ENCODE measurements around the gene ULK4. TPM values are rescaled to one million over a fixed set of nuclear protein-coding genes. Genes with fewer than 3 reads are reported as not detected.
"Not testable (repeated sequence)": the region's sequence is repeated elsewhere in the genome, so short reads cannot be mapped to it uniquely, and the experiment has no call there.

The ULK4 gene
- polyA plus RNA-seq, 12 donors: 1.2 to 2.7 (median 2.0) TPM; not detected in 2

DNA sequence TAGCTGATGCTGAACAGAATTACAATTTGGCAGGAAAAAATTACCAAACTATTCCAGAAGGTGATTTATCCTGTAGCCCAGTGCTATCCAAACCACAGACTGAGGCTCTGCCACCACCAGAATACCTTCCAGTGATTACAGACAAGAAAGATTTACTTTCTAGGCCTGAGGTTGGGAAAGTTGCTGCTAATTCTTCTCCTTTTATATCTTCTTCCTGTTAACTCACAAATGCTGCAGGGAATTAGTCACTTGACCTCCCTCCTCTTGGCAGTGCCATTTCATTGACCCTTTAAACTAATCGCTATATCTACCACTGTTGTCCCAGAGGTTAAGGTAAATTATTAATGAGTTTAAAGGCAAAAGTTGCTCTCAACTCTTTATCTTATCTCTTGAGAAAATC is 644.2 kb downstream of the ULK4 start:
- no peak for DNase-seq

GRCh38 chr3:41317298-41317697 is 644.6 kb downstream of the ULK4 start:
- DNase-seq: no peak

GRCh38 chr3:41315126-41315525 is 646.8 kb downstream of the ULK4 start:
- DNase-seq: no peak

DNA sequence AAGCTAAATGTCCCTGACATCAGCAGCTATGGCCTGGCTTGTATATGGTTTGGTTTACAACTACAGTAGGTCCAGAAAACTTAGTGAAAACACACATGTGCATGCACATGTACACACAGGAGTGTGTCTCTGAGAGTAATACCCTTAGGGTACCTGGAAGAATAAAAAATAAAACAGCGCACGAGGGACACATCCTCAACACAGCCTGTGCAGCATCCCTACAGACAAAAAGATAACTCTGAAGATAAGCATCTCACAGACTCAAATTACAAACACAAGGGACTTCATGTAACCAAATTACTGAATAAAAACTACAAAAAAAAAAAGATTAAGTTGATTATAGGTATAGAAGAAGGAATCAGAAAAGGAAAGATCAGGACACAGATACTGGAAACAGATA is 653.8 kb downstream of the ULK4 start:
- DNase-seq: no peak

DNA sequence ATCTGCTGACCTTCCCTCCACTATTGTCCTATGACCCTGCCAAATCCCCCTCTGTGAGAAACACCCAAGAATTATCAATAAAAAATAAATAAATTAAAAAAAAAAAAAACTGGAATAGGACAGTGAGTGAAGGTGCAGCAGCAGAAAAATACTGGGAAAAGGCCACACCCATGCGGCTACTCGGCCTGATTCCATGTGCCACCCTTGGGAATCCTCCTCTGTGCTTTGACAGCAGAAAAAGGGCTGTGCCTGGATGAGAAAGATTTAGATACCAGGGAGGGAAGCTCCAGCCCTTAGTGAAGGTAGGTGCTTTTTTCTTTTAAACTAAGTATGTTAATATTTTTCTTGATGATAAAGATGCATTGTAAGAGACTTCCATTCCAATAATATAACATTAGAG is 654.8 kb downstream of the ULK4 start:
- DNase-seq: no peak

DNA sequence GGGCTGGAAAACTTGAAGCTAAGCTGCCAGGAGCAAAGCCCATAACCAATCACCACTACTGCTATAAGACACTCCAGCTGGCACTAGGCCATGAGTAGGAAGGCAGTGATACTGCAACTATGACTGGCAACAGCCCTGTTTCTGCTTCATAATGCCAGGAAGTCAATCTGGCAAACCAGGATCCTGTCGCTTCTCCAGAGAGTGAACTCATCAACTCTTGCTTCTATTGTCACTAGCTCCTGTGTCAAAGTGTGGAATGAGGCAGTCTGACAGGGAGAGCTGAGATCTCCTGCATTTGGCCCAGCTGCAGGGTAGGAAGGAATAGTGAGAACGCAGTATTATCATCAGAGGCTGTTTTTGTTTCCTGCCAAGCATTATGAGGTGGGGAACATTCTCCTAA is 657.3 kb downstream of the ULK4 start:
- peak; percentile 15 for DNase-seq

- DNase-seq: no peak
These were observed 659.6 kb downstream of the ULK4 start for GRCh38 chr3:41302295-41302694.

DNA sequence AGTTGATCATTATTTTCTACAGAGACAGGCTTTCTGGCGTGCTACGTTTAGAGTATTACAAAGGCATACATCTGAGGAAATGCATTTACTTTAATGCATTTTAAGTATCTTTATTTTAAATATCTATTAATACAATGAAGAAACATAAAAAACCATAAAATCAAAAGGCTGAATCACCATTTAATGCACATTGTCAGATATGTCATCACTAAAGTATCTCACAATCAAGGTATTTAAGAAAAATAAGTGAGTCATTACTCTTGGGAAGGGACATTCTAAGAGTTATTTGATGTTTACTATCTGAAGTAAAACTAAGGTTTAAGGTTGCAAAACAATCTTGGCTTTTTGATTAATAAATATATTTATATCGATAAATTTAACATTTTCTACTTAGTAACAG is 660.4 kb downstream of the ULK4 start:
- no peak for DNase-seq

GRCh38 chr3:41299036-41299435 is 662.9 kb downstream of the ULK4 start:
- no peak for DNase-seq

GRCh38 chr3:41297750-41298149 is 664.2 kb downstream of the ULK4 start:
- DNase-seq: no peak

GRCh38 chr3:41296556-41296955 is 665.3 kb downstream of the ULK4 start:
- DNase-seq: no peak

- no peak for DNase-seq
These were observed 666.2 kb downstream of the ULK4 start for GRCh38 chr3:41295740-41296139.

DNA sequence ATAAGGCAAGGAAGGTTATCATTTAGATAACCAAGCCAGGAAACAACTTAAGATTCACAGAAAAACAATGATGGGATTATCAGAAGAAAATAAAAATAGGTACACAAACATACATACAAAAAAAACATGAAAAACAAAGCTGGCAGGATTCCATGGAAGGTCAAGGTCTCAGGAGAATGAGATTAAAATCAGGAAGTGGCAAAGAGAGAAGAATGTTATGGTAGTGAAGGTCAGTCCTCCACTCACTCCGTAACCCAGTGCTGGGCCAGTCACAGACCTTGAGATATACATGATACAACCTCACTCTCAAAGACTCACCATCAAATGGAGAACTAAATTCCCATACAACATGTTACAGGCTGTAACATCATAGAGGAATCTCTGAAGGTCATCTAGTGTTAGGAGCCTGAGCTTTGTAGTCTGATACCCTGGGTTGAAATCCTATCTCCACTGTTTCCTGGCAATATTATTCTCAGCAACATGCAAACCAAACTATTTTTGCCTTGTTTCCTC is 668.7 kb downstream of the ULK4 start:
- DNase-seq: no peak

- no peak for DNase-seq
These were observed 671.2 kb downstream of the ULK4 start for GRCh38 chr3:41290736-41291135.

DNA sequence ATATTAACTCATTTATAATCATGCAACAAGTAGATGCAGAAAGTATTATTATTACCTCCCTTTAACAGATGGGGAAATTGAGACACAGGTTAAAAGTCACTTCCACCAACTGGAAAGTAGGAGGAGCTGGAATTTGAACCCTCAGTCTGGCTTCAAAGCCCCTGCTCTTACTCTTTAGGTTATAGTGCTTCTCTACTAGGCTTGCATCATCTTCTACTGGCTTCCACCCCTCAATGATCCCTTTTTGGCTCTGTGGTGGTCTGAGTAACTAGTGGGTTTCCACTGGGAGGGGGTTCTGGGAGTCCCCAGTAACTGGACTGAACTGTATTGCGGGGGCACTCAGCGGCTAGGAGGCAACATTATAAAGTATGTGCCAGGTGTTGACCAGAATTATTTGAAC is 671.6 kb downstream of the ULK4 start:
- no peak for DNase-seq

- DNase-seq: no peak
These were observed 673.1 kb downstream of the ULK4 start for GRCh38 chr3:41288785-41289184.

- no peak for DNase-seq
These were observed 675.6 kb downstream of the ULK4 start for GRCh38 chr3:41286305-41286704.

DNA sequence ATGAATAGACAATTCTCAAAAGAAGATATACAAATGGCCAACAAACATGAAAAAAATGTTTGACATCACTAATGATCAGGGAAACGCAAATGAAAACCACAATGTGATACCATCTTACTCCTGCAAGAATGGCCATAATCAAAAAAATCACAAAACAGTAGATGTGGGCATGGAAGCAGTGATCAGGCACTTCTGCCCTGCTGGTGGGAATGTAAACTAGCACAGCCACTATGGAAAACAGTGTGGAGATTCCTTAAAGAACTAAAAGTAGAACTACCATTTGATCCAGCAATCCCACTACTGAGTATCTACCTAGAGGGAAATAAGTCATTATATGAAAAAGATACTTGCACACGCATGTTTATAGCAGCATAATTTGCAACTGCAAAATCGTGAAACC is 677.0 kb downstream of the ULK4 start:
- not testable (repeated sequence) for DNase-seq

DNA sequence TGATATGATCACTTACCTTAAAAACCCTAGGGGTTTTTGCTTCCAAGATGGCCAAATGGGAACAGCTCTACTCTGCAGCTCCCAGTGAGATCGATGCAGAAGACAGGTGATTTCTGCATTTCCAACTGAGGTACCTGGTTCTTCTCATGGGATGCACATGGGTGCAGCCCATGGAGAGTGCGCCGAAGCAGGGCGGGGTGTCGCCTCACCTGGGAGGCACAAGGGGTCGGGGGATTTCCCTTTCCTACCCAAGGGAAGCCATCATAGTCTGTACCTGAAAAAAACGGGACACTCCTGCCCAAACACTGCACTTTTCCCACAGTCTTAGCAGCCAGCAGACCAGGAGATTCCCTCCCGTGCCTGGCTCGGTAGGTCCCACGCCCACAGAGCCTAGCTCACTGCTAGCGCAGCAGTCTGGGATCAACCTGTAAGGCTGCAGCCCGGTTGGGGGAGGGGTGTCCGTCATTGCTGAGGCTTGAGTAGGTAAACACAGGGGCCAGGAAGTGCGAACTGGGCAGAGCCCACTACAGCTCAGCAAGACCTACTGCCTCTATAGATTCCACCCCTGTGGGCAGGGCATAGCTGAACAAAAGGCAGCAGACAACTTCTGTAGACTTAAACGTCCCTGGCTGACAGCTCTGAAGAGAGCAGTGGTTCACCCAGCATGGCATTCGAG is 684.0 kb downstream of the ULK4 start:
- DNase-seq: no peak

DNA sequence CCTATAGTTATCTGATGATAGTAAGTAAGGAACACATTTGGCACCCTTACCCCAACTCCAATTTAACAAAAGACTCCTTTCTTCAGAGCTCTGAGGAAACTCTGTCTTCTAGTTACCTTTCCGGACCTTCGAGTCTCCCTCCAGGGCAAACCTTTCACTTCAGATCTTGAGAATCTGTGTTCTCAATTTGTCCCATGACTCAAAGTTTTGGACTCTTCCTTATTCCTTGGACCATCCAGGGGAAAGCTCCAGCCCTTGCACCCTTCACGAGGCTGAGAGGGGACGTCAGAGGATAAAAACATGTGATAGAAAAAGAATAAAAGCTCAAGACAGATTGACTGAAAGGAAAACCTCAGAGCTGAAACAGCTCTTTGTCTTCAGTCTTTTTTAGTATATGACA is 685.7 kb downstream of the ULK4 start:
- DNase-seq: no peak

DNA sequence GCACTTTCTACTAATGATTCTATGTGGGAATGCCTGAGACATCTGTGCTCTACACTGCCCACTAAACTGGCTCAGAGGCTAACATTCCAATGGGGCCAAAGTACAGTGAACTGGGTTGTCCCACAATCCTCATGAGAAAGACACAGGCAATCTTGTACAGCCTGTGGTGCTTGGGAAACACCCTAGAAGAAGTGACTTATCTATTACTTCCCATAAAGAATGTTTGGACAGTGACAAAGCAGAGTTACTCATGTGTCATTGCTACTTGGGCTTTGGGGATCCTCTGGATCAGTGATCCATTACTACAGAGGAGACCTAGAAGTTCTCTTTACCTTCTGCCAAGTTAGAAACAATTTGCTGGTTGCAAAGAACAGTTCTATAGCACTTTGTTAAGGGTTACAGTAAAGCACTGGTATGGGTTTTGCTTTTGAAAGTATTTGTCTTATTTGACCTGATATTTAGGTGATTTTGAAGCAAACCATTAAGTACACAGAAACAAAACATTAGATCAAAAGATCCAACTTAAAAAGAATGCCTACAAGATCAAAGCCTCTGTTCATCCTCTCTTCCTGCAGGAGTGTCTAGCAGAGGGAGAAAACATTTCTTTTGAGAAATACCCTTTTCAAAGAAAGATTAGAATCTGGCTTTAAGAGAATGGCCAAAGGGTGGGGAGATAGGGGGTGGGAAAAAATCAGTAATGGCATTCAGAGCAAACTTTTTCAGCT is 686.8 kb downstream of the ULK4 start:
- no peak for DNase-seq

GRCh38 chr3:41272667-41273066 is 689.2 kb downstream of the ULK4 start:
- DNase-seq: no peak

DNA sequence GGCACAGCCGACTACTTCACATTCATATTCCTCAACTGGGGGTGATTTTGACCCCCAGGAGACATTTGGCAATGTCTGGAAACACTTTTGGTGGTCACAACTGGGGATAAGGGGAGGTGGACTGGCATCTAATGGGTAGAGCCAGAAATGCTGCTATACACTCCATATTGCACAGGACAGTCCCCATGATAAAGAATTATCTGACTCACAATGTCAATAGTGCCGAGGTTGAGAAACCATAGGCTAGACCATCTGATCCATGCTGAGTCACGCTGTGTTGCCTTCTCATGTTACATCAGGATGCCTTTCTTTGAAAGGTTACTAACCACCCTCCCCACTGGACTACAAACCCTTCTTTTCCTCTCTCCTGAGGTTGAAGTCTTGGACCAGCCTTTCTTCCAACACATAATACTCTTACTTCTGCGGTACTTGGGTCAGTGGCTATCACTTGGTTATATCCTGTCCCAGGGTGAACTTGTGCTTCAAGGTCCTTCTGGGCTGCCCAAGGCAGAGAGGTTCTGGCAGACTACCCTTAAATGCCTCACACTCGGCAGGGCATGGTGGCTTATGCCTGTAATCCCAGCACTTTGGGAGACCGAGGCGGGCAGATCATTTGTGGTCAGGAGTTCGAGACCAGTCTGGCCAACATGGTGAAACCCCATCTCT is 693.8 kb downstream of the ULK4 start:
- DNase-seq: no peak
